Stimulated activated CD4-positive, alpha-beta T cell treated with anti-CD3 and anti-CD28 coated beads, Interleukin-4, amount 100 ng/mL, for 1 hour (primary cell): ENCODE measurements around the gene PI16.
"Not testable (repeated sequence)": the region's sequence is repeated elsewhere in the genome, so short reads cannot be mapped to it uniquely, and the experiment has no call there.

ENCODE experiments used
- DNase-seq: peaks from one replicate; pipeline ENCODE4 v3.0.0-alpha.2; 2020

PI16 gene

DNA sequence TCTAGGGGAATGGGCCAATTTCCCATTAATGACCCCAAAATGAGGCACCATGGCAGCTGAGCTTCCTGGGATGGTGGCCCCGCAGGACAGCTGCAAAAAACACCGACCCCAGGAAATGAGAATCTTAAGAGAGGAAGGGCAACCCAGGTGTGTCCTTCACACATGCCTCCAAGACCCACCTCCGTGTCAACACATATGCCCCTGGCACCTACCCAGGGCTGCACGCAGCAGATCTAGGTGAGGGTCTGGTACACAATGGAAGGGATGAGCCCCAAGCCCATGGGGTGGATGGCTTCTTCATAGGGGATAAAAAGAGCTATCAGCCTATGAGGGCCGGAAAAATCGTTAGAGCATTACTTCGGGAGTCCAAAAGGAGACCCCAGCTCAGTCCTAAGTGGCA lies 22.0 kb downstream of the PI16 start:
- no peak for DNase-seq

DNA sequence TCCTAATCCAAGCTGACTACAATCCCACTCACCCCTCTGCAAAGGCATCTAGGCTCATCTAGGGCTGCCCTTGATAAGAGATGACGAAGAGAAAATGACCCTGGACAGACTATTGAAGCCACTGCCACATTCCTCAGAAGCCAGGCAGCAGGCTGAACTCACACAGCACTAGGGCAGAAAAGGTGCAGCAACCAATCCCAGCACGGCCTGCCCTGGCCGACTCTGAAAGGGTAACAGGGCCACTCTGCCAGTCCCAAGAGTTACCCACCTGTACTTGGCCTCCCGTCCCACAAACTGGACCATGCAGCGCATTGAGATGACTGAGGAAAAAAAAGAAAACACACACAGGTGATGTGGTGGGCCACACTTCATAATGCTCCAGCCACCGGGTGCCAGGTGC lies 22.4 kb downstream of the PI16 start:
- DNase-seq: no peak

DNA sequence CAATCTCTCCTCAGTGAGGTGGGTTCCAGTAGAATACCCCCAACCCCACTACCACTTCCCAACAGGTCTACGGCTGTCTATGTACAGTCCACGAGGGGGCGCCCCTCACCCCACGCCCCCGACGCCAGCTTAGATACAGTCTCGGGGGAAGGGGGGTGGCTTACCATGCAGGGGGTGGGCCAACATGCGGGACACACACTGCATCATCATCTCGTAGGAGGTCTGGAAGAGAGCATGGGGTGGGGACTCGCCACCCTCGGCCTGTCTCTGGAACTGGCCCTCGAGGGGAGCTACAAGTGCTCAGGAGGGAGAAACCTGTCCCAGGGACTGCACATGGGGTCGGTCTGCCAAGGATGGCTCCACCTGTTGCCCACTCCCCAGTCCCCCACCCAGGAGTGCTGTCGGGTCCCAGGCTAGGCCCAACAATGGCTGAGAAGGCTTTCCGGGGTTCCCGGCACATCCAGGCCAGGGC lies 23.0 kb downstream of the PI16 start:
- no peak for DNase-seq

DNA sequence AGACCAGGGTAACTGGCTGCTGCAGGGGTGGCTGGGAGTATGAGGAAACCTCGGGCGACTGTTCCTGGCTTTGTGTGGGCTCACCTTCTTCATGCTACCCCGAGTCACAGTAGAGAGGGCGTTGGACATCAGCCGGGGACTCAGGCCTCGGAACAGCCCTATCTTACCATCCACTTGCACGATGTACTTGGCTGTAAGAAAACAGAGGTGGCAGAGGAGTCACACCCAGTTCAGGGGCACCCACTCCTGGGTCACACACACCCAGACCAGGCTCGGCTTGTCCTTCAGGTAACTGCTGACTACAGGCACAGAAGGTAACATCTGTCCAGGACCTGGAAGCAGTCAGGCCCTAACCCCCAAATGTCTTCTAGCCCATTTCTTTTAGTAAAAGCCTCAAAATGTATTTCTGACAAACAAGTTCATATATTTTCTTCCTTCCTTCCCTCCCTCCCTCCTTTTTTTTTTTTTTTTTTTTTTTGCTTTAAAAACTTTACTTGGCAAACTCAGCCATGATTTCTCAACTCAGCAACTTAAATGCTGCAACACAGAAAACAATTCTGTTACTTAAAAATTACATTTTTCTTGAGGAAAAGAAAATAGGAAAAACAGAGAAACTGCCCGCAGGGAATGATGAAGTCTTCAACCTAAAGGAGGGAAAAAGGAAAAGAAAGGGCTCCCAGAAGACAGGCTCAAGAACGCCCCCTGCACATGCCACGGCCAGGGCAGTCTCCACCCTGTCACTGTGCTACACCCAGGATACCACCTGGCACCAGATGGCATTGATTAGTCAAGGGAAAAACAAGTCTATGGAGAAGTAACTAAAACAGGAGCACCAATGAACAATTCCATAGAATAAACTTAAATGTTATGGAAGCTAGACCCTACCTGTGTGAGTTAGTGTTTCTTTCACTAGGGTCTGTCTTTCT lies 24.1 kb downstream of the PI16 start:
- DNase-seq: no peak

DNA sequence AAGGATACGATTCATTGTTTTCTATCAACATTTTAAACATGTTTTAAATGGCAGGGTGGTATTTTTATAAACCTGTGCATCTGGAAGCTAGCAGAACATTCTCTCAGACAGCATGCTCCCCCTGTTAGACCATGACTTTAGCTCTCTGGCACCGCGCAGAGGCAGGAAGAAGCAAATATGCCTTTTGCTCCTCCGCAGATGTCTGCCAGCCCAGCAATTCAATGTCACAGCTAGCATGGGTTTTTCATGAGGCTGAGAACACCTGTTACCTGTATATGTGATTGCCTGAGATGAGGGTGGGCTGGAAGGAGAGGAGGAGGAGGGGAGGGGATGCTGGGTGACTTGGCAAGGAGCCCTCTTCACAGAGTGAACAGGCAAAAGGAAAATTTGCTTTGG lies 24.8 kb downstream of the PI16 start:
- DNase-seq: peak; percentile 25

DNA sequence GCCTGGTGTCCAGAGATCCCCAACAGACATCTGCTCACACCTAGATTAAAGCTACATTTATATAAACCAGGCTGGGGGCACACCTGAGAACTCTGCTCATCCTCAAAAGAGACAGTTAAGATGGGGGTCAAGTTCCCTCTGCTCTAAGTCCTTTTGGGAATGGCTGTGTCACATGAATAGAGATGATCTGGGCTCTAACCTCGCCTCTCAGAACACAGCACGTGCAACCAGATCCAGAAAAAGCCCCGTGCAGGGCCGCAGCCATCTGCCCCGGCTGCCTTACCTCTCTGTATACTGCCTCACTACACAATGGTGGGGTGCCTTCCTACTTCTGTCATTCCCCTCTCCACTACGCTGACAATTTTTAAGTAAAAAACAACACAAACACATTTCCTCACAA lies 25.6 kb downstream of the PI16 start:
- DNase-seq: no peak

DNA sequence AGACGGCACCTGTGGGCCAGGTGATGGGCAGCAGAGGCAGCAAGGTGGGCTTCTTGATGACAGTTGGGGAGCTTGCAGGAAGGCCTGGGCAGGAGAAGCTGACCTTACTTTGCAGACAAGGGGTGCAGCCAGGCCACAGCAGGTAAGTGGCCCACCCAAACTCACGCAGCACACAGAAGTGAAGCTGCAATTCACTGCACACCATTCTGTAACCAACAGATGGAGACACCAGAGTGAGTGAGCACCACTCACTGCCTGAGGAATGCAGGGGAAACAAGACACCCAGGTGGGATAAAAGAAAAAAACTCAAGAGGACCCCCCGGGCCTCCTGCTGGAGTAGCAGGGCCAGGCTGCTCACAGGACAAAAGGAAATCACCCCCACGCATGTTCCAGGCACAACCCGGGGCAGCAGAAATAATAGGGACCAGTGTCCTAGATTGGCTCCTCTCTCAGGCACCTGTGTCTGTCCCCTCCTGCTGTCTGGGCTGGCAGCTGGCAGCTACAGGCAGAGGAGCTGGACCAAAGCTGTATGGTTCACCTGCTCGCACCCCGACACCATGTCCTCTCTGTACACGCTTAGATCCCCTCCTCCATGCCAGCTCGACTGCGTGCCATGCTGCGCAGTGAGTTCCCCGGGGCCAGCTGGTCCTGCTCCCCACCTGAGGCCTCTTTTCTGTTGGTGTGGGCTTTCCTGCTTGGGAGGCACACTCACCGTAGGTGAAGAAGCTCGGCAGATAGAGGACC lies 26.5 kb downstream of the PI16 start:
- DNase-seq: no peak

DNA sequence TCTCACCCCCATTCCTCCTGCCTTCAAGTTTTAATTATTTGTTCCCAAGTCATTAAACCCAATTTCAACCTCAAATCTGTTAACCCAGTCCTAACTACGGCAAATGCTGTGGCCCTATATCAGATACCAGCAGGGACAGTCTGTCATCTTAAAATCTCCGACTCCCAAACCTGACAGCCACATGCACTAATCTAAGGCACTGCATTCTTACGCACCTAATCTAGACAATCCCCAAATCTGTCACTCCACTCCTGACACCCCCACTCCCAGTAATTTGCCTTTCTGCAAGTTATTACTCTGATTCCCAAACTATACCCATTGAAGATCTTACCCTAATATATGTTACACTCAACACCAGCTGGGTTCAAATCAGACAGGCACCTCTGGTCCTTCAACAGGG lies 29.0 kb downstream of the PI16 start:
- no peak for DNase-seq

DNA sequence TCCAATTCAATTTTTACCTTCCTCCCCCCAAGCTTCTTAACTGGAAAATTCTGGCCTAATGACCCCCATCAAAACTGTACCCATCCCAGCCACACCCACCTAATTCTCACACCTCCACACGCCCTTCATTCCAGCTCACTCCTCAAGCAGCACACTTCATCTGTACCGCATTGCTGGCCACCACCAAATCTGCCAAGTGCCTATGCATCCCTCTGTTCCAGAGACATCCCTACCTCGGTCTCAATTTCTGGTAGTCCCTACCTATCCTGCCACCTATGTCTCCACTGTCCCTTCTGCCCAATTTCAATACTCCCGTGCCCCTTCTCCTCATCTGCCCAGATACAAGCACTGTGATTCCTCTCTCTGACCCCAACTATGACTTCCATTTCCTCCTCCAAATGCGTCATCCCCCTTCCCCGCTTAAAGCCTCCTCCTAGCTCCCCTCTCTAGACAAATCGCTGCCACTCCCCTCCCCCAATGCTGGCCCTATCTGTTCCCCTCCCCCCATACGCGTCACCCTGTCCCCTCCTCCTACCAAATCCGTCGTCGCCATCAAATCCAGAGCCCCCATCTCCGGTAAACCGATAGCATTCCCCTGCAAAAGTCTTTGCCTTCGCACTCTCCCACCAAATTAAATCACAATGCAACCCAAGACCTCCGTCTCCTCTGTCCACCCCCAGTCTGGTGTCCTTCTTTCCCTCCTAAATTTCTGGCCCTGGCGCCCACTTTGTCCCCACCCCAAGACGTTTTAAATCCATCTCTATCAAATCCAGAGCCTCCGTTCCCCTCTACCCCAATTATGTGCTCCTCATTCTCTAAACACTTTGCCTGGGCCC lies 30.3 kb downstream of the PI16 start:
- peak; percentile 50 for DNase-seq

DNA sequence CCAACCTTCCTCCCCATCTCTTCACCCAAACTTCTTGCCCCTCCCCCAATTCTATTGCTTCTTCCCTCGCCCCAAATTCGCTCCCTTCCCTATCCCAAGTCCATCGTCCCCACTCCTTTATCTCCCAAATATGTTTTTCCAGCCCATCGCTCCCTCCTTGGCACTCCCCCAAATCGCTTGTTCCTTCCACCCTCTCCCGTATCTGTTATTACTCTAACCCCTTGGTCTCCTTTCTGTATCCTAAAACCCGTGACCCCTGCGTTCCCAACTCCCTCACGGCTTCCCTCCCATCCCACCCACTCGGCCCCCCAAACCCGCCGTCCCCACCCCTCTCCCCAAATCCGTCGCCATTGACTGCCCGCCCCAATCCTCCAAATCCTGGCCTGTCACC lies 30.9 kb downstream of the PI16 start:
- DNase-seq: no peak

DNA sequence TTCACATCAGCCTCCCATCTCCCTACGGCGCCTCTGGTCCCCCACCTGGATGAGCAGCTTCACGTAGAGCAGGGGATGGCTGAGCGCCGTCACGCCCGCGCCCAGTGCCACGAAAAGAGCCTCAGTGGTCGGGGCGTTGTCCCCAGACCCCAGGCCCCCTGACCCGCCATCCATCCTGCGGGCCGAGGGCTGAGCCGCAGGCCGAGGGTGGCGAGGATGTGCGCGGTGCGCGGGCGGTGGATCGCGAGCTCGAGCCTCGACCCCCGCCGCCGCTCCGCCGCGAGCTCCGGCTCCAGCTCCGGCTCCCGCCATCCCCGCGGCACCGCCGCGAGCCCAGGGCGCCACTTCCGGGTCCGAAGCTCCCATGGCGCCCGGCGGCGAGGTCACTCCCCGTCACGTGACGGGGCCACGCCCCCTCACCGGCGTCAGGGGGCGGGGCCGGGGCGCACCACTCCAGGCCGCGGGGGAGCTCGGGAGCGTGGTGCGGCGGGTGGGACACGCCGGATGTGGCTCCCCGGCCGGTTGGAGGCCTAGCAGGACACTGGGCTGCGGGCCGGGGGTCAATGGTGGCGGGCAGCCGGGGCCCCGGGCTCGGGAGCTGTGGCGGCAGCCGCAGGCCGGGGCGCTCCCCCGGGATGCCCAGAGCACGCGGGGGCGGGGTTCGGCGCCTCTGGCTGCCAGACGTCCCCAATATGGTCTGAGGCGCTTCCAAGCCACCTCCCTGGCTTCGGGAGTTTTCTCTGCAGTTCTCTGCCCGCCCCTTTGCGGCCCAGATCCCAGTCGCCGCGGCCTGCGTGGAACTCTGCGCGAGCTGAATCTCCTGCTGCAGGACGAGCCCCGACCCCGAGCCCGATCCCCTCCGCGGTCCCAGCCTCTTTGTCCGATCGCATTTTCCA lies 31.5 kb downstream of the PI16 start, which contains the start of gene MTCH1:
Gene MTCH1 (minus strand): TSS at position 389 of the 896 bp plus-strand sequence. CDS start 23 bp downstream, at position 366.
- peak; percentile 86 for DNase-seq

DNA sequence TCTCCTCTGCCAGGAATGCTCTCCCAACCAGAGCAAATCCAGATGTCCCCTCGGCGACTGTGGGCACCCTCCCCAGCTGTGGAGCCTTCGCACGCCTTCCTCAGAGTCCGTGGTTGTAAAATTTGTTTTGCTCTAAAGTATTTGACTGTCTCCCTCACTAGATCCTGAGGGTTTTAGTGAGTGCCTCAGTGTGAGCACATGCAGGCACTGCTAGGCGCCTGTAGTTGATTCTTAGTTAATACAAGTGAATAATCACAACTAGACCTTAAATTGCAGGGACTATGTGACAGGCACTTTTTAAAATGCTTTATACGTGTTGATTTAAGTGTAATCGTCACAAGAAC lies 32.1 kb downstream of the PI16 start:
- DNase-seq: no peak

DNA sequence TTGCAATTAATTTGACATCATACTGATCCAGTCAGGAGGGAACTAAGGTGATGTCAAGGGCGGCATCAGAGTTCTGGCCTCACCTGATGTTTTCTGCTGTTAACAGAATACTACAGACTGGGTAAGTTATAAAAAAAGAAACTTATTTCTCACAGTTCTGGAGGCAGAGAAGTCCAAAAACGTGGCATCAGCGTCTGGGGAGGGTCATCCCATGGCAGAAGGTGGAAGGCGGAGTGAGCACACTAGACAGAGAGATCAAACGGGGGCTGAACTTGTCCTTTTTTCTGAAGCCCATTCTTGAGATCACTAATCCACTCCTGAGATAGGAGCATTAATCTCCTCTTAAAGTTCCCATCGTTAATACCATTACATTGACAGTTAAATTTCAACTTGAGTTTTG lies 34.7 kb downstream of the PI16 start:
- DNase-seq: no peak

DNA sequence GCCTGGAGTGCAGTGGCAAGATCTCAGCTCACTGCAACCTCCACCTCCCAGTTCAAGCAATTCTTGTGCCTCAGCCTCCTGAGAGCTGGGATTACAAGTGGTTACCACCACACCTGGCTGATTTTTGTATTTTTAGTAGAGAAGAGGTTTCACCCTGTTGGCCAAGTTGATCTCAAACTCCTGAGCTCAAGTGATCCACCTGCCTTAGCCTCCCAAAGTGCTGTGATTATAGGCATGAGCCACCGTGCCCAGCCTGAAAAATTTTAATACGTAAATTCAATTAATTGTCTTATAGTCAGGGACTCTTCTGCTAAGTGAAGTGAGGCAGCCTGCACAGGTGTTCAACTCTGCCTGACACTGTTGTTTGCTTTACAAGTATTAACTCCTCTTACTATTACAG lies 35.9 kb downstream of the PI16 start:
- not testable (repeated sequence) for DNase-seq

DNA sequence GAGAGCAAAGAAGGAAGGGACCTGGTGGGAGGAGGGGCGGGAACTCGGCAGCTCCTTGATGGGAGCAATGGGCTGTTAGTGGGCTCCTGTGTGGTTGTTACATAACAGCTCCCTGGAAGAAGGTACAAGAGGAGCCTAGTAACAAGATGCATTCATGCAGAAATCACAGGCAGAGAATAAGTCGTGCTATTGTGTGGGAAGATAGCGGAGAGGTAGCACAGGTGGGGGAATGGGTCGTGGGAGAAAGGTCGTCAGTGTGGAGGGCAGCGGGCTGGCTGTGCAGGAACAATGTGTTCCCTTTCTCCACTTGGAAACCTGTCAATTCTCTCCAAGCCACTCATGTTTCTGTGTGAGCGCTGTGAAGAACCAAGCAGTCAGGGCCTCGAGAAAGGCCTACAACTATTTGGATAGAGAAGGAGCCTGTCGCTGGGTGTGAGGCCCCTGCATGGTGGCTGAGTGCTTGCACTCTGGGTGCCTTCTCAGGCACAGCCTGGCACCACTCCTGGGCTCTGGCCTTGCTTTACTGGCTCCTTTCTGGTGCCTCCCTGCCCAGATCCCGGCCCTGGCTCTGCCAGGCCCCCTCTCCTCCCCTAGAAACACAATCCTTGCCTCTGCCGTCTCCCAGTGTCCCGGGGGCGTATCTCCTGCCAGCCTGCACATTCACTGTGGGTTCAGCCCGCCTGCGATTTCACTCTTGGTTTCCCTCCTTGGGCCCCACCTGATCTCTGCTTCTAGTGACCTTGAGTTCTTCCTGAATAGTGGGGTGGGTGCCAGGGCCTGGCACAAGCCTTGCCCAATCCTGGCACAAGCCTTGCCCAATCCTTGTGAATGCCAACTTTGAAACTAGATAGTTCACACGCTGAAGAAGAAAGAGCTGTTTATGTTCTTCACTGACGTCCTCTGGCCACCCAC lies 43.5 kb downstream of the PI16 start:
- no peak for DNase-seq

DNA sequence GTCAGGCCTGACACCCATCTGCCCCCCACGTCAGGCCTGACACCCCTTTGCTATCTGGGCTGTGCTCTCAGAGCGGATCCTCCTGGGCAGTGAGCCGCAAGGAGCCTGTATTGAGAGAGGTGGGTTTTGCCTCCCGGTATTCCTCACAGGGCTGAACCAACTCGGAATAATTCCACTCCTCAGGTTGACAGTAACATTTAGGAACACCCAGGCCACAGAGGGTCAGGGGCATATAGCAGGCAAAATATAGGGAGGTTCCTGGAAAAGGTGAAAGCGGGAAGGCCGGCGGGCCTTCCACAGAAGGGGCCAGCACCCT lies 44.1 kb downstream of the PI16 start:
- DNase-seq: no peak

DNA sequence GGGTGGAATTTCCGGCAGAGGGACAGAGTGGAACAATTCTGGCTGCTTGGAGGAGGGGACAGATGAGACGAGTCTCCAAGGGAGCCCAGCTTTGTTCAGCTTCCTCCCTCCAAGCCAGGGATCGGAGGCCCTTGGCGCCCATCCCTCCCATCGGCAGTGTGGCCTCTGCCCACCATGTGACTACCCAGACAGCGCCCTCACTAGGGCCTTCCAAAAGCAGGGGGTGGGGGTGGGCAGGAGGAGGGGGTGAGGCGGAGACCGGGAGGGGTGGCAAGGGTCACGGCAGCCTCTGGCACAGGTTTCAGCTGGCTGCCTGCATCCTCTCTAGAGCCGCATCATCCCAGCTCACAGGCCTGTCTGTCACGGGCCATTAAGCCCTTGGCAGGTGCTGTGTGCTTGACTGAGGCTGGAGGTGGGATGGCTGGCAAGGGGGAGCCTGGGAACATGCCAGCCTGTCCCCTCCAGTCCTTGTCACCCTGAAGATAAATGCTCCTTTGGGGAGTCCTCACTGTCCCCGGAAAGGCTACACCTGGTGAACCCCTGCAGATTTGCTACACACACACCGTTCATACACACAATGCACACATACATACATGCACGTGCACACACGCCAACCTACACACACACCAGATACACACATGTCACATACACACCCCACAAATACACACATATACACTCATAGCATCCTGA lies 44.7 kb downstream of the PI16 start:
- DNase-seq: no peak

DNA sequence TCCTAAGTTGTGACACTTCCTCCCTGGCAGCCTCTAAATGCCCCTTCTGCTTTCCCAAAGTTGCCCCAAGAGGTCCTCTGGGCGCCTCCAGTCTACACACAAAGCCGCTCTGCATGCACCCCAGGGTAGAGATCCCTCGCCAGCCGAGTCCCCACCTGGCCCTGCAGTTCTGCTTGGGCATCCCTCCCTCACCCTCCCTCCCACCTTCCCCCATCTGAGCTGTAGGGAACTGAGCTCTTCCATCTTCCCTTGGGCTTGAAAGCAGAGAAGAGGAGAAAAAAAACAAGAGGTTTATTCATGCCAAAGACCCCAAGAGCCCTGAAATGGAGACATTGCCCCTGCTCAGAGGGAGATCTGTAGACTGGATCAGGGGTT lies 45.2 kb downstream of the PI16 start:
- DNase-seq: no peak

DNA sequence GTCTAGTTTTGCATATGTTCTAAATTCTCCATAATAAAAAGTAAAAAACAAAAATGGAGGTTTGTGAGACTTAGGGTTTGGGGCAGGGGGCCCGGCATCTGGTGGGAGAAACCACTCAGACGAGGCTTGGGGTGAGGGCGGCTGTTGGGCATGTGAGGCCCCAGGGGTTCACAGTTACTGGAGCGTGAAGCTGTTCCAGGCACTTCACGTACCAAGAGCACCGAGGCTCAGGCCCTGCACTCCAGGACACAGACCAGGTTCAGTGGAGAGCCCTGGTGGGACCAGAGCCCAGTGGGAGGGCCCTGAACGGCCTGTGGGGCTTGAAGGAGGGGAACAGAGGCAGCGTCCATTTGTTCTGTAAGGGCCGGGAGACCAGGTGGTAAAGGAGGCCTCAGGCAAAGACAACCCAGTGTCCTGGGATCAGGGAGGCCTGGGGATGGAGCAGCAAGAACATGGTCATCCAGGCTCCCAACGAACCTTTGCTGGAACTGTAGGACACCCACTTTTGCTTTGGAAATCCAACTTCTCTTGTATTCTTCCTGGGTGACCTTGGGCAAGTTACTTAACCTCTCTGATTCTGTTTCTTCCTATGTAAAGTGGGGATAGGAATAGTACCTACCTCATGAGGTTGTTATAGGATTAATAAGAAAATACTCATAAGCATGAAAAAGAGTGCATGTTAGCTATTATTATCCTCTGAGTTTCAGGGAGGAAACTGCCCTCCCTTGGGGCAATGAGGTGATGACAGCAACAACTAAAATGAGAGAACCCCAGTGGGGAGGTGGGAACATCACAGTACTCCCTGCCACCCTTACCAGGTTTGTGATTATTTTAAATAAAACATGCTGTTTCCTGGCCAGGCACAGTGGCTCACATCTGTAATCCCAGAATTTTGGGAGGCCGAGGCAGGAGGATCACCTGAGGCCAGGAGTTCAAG lies 49.8 kb downstream of the PI16 start:
- DNase-seq: no peak
